SIG-M5 treated with dmso at 0.1 percent for 504 hours (cell line): ENCODE data around the gene TGFBI.

Source experiments
- DNase-seq: peaks from one replicate; lab custom pipeline; 2025; ENCODE audit not compliant: unreplicated experiment; lab: John Stamatoyannopoulos, UW

Gene TGFBI

GRCh38 chr5:136062366-136063274, 33.8 kb downstream of the TGFBI start:
- DNase-seq, result peak; percentile 57

GRCh38 chr5:136063778-136064465, 35.1 kb downstream of the TGFBI start:
- DNase-seq, result no peak

GRCh38 chr5:136064510-136064909, 35.7 kb downstream of the TGFBI start:
- no peak for DNase-seq

- no peak for DNase-seq
Measured at GRCh38 chr5:136065588-136065987, 36.8 kb downstream of the TGFBI start.

GRCh38 chr5:136066661-136067271, 38.0 kb downstream of the TGFBI start:
- DNase-seq, result no peak

GRCh38 chr5:136067422-136067821, 38.6 kb downstream of the TGFBI start:
- no peak for DNase-seq

GRCh38 chr5:136070486-136071285, 41.9 kb downstream of the TGFBI start:
- DNase-seq, result no peak

GRCh38 chr5:136073714-136074529, 45.1 kb downstream of the TGFBI start:
- no peak for DNase-seq

- no peak for DNase-seq
Measured at GRCh38 chr5:136075466-136075891, 46.7 kb downstream of the TGFBI start.

GRCh38 chr5:136076067-136076466, 47.3 kb downstream of the TGFBI start:
- no peak for DNase-seq

GRCh38 chr5:136076881-136077445, 48.2 kb downstream of the TGFBI start:
- DNase-seq, result no peak

- DNase-seq, result no peak
Measured at GRCh38 chr5:136079195-136079985, 50.6 kb downstream of the TGFBI start.

- no peak for DNase-seq
Measured at GRCh38 chr5:136080113-136080482, 51.3 kb downstream of the TGFBI start.

GRCh38 chr5:136080483-136081216, 51.9 kb downstream of the TGFBI start:
- DNase-seq, result peak; percentile 14

- DNase-seq, result no peak
Measured at GRCh38 chr5:136081217-136081591, 52.4 kb downstream of the TGFBI start.

- peak; percentile 33 for DNase-seq
Measured at GRCh38 chr5:136082390-136083193, 53.8 kb downstream of the TGFBI start.

GRCh38 chr5:136084698-136085097, 55.9 kb downstream of the TGFBI start:
- DNase-seq, result no peak
